ENCODE results near the gene SDF4. TPM values are rescaled to one million over a fixed set of nuclear protein-coding genes. Genes with fewer than 3 reads are reported as not detected.

Gene SDF4
- total RNA-seq, 2 experiments from 2014 or later: 96.9 to 99.3 TPM

DNA sequence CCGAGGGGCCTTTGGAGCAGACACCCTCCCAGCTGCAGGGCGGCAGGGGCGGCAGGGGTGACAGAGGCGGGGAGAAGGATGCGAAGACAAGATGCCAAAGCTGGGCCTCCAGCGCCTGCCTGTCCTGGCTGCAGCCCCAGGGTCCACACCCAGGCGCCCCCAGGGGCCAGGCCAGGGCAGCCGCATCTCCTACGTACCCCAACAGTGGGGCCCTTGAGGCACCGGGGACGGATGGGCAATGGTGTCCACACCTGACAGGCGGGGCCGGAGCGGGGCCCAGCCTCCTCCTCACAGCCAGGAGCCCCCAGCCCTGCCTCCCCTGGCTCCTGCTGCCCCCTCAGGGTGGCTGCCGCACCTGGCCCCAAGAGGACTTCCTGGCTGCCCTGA lies 7.4 kb upstream of the SDF4 start:
- peaks cover 3% of the 10 kb centered on the region for H3K4me1 Mint-ChIP-seq (ENCODE audit: low read depth)
- CTCF ChIA-PET: interaction anchor here (2.2 kb wide), 1 partner anchor 117 kb away, joined by 7 read pairs; no protein-coding TSS in a partner anchor
- DNase-seq: no peak
- no peaks in the 10 kb centered on the region for H3K9me3 Mint-ChIP-seq (ENCODE audit: insufficient read depth)
- H3K4me3 Mint-ChIP-seq: no peak overlapping the region
- no peak for ATAC-seq
- H3K36me3 Mint-ChIP-seq (ENCODE audit: low read depth): peaks cover 5% of the 10 kb centered on the region
- POLR2A ChIA-PET: no interaction called here
- H3K27me3 Mint-ChIP-seq (ENCODE audit: low read depth): no peaks in the 10 kb centered on the region
- no peak overlapping the region for H3K27ac Mint-ChIP-seq

DNA sequence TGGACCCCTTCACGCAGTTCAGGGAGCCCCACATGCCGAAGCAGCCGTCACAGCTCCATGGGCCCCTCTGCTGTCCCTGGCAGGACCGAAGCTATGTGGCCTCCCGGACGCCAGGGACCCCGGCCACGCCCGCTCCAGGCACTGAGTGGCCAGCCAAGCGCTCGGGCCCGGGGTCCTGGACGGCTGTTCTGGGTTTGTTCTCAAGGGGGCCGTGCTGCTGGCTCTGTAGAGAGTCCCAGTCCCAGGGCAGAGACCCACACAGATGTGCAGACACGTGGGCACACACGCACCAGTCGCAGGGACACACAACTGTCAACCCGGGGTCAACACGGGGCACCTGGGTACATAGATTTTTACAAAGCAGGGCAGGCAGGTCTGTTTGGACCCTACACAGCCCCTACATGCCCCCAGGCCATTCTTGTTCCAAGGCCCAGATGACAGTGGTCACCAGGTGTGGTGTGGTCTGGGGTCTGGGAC lies 6.9 kb upstream of the SDF4 start:
- H3K9me3 Mint-ChIP-seq (ENCODE audit: insufficient read depth): no peaks in the 10 kb centered on the region
- CTCF ChIA-PET: interaction anchor here (2.2 kb wide), 1 partner anchor 116 kb away, joined by 7 read pairs; no protein-coding TSS in a partner anchor
- peaks cover 10% of the 10 kb centered on the region for H3K36me3 Mint-ChIP-seq (ENCODE audit: low read depth)
- DNase-seq (no peak), ATAC-seq (no peak)
- POLR2A ChIA-PET: no interaction called here
- no peak overlapping the region for H3K4me3 Mint-ChIP-seq
- no peaks in the 10 kb centered on the region for H3K27me3 Mint-ChIP-seq (ENCODE audit: low read depth)
- peaks cover 8% of the 10 kb centered on the region for H3K4me1 Mint-ChIP-seq (ENCODE audit: low read depth)
- no peak overlapping the region for H3K27ac Mint-ChIP-seq

DNA sequence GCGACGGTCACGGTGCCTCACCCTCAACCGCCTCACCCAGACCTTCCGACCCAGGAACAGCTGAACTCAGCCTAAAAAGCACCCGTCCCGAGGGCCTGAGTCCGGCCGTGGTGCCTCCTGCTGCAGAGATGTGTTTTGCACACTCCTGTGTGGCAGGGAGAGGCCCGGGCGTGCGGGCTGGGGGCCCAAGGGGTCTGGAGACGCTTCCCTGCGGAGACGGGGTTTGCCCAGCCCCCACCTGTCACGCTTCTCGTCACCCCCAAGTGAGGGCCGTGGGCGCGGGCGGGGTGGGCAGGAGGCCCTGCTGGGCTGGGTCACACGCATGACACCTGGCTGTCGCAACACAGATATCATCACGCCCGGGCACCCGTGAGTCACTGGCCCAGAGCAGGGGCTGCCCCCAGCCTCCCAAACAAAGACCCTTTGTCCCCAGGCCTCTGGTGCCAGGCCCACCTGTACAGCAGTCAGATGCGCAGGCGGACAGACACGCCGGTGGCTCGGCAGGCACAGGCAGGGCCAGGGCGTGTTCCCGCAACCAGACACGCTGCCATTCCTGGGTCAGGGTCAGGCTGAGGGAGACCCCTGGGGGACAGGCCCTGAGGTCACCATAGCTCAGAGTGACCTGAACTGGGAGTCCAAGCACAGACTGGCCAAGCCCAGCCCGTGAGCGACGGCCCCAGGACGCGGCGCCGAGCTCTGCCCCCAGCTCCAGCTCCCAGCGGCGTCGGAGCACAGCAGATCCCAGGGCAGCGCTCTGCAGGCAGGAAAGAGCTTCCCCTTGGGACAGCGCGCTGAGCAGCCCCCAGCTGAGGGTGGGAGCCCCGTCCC lies 6.3 kb upstream of the SDF4 start:
- POLR2A ChIA-PET: no interaction called here
- H3K4me1 Mint-ChIP-seq (ENCODE audit: low read depth): peaks cover 12% of the 10 kb centered on the region
- no peaks in the 10 kb centered on the region for H3K9me3 Mint-ChIP-seq (ENCODE audit: insufficient read depth)
- no peak for ATAC-seq
- H3K4me3 Mint-ChIP-seq: no peak overlapping the region
- no peak overlapping the region for H3K27ac Mint-ChIP-seq
- no peak for DNase-seq
- no peaks in the 10 kb centered on the region for H3K27me3 Mint-ChIP-seq (ENCODE audit: low read depth)
- peaks cover 14% of the 10 kb centered on the region for H3K36me3 Mint-ChIP-seq (ENCODE audit: low read depth)
- CTCF ChIA-PET: interaction anchor here (2.2 kb wide), 1 partner anchor 116 kb away, joined by 7 read pairs; no protein-coding TSS in a partner anchor

DNA sequence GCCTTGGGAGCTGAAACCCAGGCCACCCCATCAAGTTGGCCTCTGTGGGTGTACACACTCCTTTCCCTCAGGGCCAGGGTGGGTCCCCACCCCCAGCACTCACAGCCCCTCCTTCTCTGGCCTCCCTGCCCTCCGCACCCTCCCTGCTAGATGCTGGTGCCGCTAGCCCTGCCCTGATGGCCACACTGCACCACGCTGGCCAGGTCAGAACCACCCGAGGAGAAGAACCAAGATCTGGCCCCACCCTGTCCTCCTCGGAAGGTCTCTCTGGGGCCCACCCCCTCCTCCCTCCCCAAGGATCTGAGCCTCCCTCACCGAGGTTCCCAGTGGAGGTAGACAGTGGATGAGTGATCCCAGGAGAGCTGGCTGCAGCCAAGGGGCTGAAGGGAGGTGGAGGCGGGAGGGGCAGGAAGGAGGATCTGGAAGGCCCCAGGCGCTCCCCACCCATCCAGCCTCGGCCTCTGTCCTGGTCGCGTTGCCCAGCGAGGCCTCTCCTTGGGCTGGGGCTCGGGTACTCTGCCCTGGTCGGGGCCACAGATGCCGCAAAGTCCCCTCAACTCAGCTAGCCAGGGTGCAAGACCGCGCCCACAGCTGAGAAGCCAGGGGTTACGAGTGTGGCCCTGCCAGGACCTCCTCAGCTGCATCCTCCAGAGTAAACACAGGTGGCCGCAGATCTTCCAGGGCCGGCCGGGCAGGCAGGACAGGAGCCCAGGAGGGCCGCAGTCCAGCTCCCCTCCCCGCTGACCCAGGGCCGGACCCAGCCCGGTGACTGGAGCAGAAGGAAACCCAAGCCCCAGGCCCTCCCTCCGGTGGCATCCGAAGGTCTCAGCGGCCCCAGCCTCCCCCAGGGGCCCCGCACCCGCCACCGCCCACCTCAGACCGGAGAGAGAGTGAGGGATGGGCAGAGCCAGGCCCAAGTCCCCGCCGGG lies 5.4 kb upstream of the SDF4 start:
- H3K9me3 Mint-ChIP-seq (ENCODE audit: insufficient read depth): no peaks in the 10 kb centered on the region
- H3K36me3 Mint-ChIP-seq (ENCODE audit: low read depth): peaks cover 14% of the 10 kb centered on the region
- H3K27ac Mint-ChIP-seq: no peak overlapping the region
- H3K27me3 Mint-ChIP-seq (ENCODE audit: low read depth): no peaks in the 10 kb centered on the region
- no peak overlapping the region for H3K4me3 Mint-ChIP-seq
- H3K4me1 Mint-ChIP-seq (ENCODE audit: low read depth): peaks cover 14% of the 10 kb centered on the region
- no peak for DNase-seq
- CTCF ChIA-PET: interaction anchor here (2.2 kb wide), 1 partner anchor 115 kb away, joined by 7 read pairs; no protein-coding TSS in a partner anchor
- no peak for ATAC-seq
- POLR2A ChIA-PET: no interaction called here

DNA sequence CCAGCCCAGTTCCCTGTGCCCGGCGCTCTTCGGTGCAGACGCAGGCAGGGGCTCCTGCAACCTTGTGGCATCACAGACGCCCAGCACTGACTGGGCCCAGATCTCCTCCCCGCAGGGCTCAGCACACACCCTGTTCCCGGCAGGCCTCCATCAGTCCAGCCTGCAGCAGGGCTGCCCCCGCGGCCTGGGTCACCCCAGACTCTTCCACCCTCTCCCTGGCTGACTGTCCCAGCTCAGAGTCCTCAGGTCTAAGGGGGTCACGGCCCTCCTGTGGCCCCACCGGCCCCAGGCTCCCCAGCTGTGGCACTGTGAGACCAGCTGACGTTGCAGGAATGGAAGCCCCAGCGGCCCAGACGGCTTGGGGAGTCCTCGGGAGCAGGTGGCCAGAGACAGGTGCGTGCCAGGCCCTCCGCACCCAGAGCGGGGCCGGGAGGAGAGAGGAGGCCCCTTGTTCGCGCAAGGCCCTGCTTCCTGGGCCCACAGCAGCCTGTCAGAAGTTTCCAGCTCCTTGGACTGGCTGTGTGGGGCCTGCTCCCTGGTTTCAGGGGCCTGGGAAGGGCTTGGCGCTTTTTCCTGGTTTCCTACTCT lies 4.5 kb upstream of the SDF4 start:
- H3K27ac Mint-ChIP-seq: no peak overlapping the region
- DNase-seq (no peak), ATAC-seq (no peak)
- no peaks in the 10 kb centered on the region for H3K27me3 Mint-ChIP-seq (ENCODE audit: low read depth)
- peaks cover 14% of the 10 kb centered on the region for H3K36me3 Mint-ChIP-seq (ENCODE audit: low read depth)
- no peaks in the 10 kb centered on the region for H3K9me3 Mint-ChIP-seq (ENCODE audit: insufficient read depth)
- POLR2A ChIA-PET: no interaction called here
- H3K4me1 Mint-ChIP-seq (ENCODE audit: low read depth): peaks cover 14% of the 10 kb centered on the region
- CTCF ChIA-PET: no interaction called here
- H3K4me3 Mint-ChIP-seq: no peak overlapping the region

DNA sequence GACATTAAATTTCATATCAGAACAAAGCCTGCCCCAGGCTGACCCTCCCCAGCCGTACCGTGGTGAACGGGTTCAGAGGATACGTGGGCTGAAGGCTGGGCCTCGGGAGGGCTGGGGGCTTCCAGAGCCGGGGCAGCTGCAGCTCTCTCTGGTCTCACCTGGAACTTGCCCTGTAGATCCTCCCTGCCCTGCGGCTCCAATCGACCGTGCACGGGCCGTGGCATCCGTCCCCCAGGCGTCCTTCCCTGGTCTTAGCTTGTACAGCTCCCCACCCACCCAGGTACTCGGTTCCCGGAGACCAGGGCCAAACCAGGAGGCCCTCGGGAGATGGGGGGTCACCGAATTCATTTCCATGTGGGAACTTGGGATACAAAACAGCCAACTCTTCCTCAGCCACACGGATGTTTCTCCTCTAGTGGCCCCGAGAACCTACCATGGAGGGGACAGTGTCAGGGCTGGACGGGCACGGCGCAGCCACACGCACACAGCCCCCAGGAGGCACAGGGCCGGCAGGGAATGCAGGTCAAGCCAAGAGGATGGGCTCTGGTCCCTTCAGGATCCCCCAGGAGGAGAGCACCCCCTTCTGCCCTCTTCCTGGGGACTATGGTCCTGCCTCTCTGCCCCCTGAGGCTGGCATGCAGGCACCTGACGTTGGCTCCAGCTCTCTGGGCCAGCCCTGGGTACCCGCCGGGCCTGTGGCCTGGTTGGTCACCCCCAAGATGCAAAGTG lies 3.4 kb upstream of the SDF4 start:
- ATAC-seq: no peak
- Mint-ChIP-seq H3K4me3 (no peak overlapping the region), H3K36me3 (ENCODE audit: low read depth) (peaks cover 17% of the 10 kb centered on the region), H3K27ac (no peak overlapping the region), H3K4me1 (ENCODE audit: low read depth) (peaks cover 22% of the 10 kb centered on the region), H3K9me3 (ENCODE audit: insufficient read depth) (no peaks in the 10 kb centered on the region), H3K27me3 (ENCODE audit: low read depth) (no peaks in the 10 kb centered on the region)
- POLR2A ChIA-PET: no interaction called here
- DNase-seq: no peak
- CTCF ChIA-PET: no interaction called here

DNA sequence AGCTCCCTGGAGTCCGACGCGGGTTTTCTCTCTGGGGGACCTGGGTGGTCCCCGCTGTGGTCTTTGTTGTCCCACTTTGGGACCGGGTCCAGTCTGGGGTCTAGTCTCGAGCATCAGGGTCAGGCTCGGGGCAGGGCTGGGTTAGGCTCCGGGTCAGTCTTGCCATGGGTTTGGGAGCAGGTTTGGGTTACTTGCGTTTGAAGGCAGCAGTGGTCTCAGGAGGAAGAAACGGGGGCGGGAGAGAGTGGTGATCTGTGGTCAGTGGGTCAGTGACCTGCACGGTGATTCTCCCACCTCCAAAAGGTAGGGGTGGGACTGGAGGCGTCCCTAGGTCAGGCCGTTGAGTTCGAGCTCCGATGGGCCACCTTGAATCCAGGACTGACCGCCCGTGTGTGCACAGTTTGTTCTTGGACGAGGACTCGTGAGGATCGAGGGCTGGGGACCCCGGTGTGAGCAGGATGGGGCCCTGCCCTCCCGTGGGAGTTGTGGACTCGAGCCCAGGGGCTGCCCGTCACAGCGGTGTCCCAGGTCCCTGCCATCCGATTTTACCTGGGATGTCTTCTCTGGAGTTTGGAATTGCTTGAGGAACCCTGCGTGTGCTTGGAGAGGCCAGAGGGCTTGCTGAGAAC lies 2.5 kb upstream of the SDF4 start:
- H3K9me3 Mint-ChIP-seq (ENCODE audit: insufficient read depth): no peaks in the 10 kb centered on the region
- peak overlapping the region; percentile 83 for H3K27ac Mint-ChIP-seq
- peaks cover 31% of the 10 kb centered on the region for H3K4me1 Mint-ChIP-seq (ENCODE audit: low read depth)
- POLR2A ChIA-PET: no interaction called here
- peak overlapping the region; percentile 70 for H3K4me3 Mint-ChIP-seq
- no peaks in the 10 kb centered on the region for H3K27me3 Mint-ChIP-seq (ENCODE audit: low read depth)
- H3K36me3 Mint-ChIP-seq (ENCODE audit: low read depth): peaks cover 24% of the 10 kb centered on the region
- no peak for DNase-seq
- CTCF ChIA-PET: no interaction called here
- no peak for ATAC-seq

DNA sequence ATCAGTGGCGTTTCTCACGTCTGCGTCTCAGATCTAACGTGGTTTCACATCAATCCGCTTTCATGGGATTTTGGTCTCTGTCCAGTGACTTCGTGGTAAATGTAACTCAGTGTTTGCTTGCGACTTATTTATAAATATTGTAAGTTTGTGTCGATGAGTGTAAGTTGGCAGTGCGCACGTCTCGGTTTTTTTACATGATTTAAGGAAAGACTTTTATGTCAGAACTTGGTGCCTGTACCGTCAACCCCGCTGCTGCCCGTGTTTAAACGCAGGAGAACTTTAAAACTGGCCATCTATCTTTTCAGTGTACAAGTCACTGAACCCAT lies 1.7 kb upstream of the SDF4 start:
- DNase-seq (no peak), ATAC-seq (no peak)
- H3K4me3 Mint-ChIP-seq: peak overlapping the region; percentile 70
- POLR2A ChIA-PET: no interaction called here
- H3K36me3 Mint-ChIP-seq (ENCODE audit: low read depth): peaks cover 28% of the 10 kb centered on the region
- no peaks in the 10 kb centered on the region for H3K9me3 Mint-ChIP-seq (ENCODE audit: insufficient read depth)
- H3K27ac Mint-ChIP-seq: peak overlapping the region; percentile 83
- CTCF ChIA-PET: no interaction called here
- H3K4me1 Mint-ChIP-seq (ENCODE audit: low read depth): peaks cover 31% of the 10 kb centered on the region
- no peaks in the 10 kb centered on the region for H3K27me3 Mint-ChIP-seq (ENCODE audit: low read depth)

DNA sequence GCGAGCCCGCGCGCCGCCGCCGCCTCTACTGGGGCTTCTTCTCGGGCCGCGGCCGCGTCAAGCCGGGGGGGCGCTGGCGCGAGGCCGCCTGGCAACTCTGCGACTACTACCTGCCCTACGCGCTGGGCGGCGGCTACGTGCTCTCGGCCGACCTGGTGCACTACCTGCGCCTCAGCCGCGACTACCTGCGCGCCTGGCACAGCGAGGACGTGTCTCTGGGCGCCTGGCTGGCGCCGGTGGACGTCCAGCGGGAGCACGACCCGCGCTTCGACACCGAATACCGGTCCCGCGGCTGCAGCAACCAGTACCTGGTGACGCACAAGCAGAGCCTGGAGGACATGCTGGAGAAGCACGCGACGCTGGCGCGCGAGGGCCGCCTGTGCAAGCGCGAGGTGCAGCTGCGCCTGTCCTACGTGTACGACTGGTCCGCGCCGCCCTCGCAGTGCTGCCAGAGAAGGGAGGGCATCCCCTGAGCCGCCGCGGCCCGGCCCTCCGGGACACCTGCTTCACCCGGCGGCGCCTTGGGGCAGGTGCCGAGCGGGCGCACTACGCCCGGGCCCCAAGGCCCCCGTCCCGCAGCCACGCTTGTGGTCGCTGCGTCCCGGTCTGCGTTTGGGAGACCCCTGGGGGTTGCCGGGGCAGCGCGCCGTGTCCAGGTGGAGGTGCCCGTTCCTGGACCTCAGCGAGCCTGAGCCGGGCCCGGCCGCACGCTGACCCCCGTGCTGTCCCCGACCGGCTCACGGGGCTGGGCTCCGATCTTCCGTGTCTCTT lies 1.2 kb upstream of the SDF4 start:
- DNase-seq: no peak
- Mint-ChIP-seq H3K9me3 (ENCODE audit: insufficient read depth) (no peaks in the 10 kb centered on the region), H3K36me3 (ENCODE audit: low read depth) (peaks cover 31% of the 10 kb centered on the region), H3K27ac (peak overlapping the region; percentile 83), H3K4me3 (peak overlapping the region; percentile 71), H3K27me3 (ENCODE audit: low read depth) (no peaks in the 10 kb centered on the region), H3K4me1 (ENCODE audit: low read depth) (peaks cover 31% of the 10 kb centered on the region)
- ChIA-PET POLR2A (no interaction called here), CTCF (no interaction called here)
- no peak for ATAC-seq

DNA sequence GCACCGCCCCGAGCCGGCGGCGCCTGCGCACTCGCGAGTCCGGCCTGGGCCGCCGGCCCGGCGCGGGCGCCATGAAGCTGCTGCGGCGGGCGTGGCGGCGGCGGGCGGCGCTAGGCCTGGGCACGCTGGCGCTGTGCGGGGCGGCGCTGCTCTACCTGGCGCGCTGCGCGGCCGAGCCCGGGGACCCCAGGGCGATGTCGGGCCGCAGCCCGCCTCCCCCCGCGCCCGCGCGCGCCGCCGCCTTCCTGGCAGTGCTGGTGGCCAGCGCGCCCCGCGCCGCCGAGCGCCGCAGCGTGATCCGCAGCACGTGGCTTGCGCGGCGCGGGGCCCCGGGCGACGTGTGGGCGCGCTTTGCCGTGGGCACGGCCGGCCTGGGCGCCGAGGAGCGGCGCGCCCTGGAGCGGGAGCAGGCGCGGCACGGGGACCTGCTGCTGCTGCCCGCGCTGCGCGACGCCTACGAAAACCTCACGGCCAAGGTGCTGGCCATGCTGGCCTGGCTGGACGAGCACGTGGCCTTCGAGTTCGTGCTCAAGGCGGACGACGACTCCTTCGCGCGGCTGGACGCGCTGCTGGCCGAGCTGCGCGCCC lies 501 bp upstream of the SDF4 start, which contains the start of gene B3GALT6:
Gene B3GALT6 (plus strand): TSS at position 30 of the 588 bp plus-strand sequence. CDS start 42 bp downstream, at position 72.
- no peaks in the 10 kb centered on the region for H3K9me3 Mint-ChIP-seq (ENCODE audit: insufficient read depth)
- DNase-seq: no peak
- peaks cover 33% of the 10 kb centered on the region for H3K36me3 Mint-ChIP-seq (ENCODE audit: low read depth)
- ChIA-PET CTCF (interaction anchor here (3.3 kb wide), 1 partner anchor 110 kb away, joined by 37 read pairs; no protein-coding TSS in a partner anchor), POLR2A (no interaction called here)
- peak within 1 kb of the TSS; percentile 94 for H3K27ac Mint-ChIP-seq
- no peaks in the 10 kb centered on the region for H3K27me3 Mint-ChIP-seq (ENCODE audit: low read depth)
- ATAC-seq: no peak
- peak within 1 kb of the TSS; percentile 95 for H3K4me3 Mint-ChIP-seq
- peaks cover 31% of the 10 kb centered on the region for H3K4me1 Mint-ChIP-seq (ENCODE audit: low read depth)

Data from activated CD8-positive, alpha-beta T cell treated with anti-CD3 and anti-CD28 coated beads, Interleukin-2, amount 10 ng/mL, durations not matched to agents 7 days and 5 days (primary cell).